A673 (cell line): ENCODE results near the gene PNPLA1. TPM values are rescaled to one million over a fixed set of nuclear protein-coding genes. Genes with fewer than 3 reads are reported as not detected.

Source experiments
- BruUV-seq: library from RNA; stranded (reverse); fragments of 400-500 nt; replicated peaks from 2 replicates; lab custom pipeline; 2021; lab: Mats Ljungman, UMichigan
- CTCF ChIA-PET: fragments of 300-600 bp; sonication (Branson Sonifier 250); formaldehyde crosslinking; loops from one replicate; lab custom pipeline; 2022; ENCODE audit warnings: antibody characterized with exemption; lab: Charles Lee
- POLR2A ChIA-PET: fragments of 300-600 bp; sonication (Branson Sonifier 250); formaldehyde crosslinking; loops from one replicate; lab custom pipeline; 2022; ENCODE audit warnings: antibody characterized with exemption; ENCODE audit not compliant: low non-redundant PET; lab: Charles Lee
- DNase-seq: peaks from one replicate; pipeline ENCODE4 v3.0.0-alpha.2; 2015; ENCODE audit warnings: low spot score
- H3K27ac ChIP-seq: fragments of 200-600 bp; sonication (generic); 2 replicates; pipeline ENCODE4 v1.5.1; 2016; ENCODE audit warnings: mixed run types, low read depth, mild to moderate bottlenecking, mixed read lengths, antibody characterized with exemption, low read length; ENCODE audit not compliant: poor library complexity, severe bottlenecking
- H3K27me3 ChIP-seq: fragments of 200-600 bp; sonication (generic); replicated peaks from 2 replicates; pipeline ENCODE4 v1.6.1; 2017; ENCODE audit warnings: mixed run types, low read depth, mild to moderate bottlenecking, mixed read lengths, antibody characterized with exemption, low read length; ENCODE audit not compliant: insufficient read depth, poor library complexity
- H3K36me3 ChIP-seq: fragments of 200-600 bp; sonication (generic); 2 replicates; pipeline ENCODE4 v1.6.1; 2016; ENCODE audit warnings: mixed run types, mild to moderate bottlenecking, mixed read lengths, antibody characterized with exemption, low read length; ENCODE audit not compliant: insufficient read depth, poor library complexity, severe bottlenecking
- H3K4me1 ChIP-seq: fragments of 200-600 bp; sonication (generic); 2 replicates; pipeline ENCODE4 v1.6.1; 2017; ENCODE audit warnings: mixed run types, mild to moderate bottlenecking, mixed read lengths, antibody characterized with exemption, low read length; ENCODE audit not compliant: insufficient read depth, poor library complexity, severe bottlenecking
- H3K4me3 ChIP-seq: fragments of 200-600 bp; sonication (generic); 2 replicates; pipeline ENCODE4 v1.5.1; 2016; ENCODE audit warnings: low read depth, mixed run types, mild to moderate bottlenecking, mixed read lengths, low read length; ENCODE audit not compliant: poor library complexity, severe bottlenecking
- H3K9me3 ChIP-seq: fragments of 200-600 bp; sonication (generic); 2 replicates; pipeline ENCODE4 v1.6.1; 2016; ENCODE audit warnings: mixed run types, low read depth, mild to moderate bottlenecking, mixed read lengths, antibody characterized with exemption, low read length; ENCODE audit not compliant: poor library complexity, severe bottlenecking
- EZH2 ChIP-seq: fragments of 200-600 bp; sonication (generic); IDR thresholded peaks from 2 replicates; pipeline ENCODE4 v1.6.1; 2017; ENCODE audit warnings: borderline replicate concordance, low read depth, mild to moderate bottlenecking, mixed read lengths, antibody characterized with exemption, low read length; ENCODE audit not compliant: poor library complexity, severe bottlenecking
- intact Hi-C: fragments of 100-400 bp; cut with micrococcal nuclease; formaldehyde crosslinking; loops from one replicate; pipeline ENCODE4 v1.10.0; 2022; ENCODE audit not compliant: unreplicated experiment
- total RNA-seq: library from RNA; stranded (reverse); gene quantifications from 2 replicates; pipeline ENCODE4 v1.2.3, GENCODE V29; 2021
- TF ChIP-seq, protein P1 (sequence below): fragments of 300-800, 200-600 bp; sonication (generic); conservative IDR thresholded peaks from 2 replicates; pipeline ENCODE4 v1.5.1; 2017; ENCODE audit warnings: low read depth, mild to moderate bottlenecking, antibody characterized with exemption, low read length, moderate library complexity, mixed read lengths

PNPLA1 gene
- total RNA-seq, 1 experiment from 2014 or later: 0.26 TPM

- Histone ChIP-seq H3K27ac (no peak overlapping the region), H3K4me3 (no peak overlapping the region), H3K4me1 (no peaks in the 10 kb centered on the region), H3K27me3 (no peaks in the 10 kb centered on the region), H3K36me3 (no peaks in the 10 kb centered on the region), H3K9me3 (no peaks in the 10 kb centered on the region)
- no peak for DNase-seq
- ChIA-PET POLR2A (no interaction called here), CTCF (no interaction called here)
- TF ChIP-seq, protein P1, sequence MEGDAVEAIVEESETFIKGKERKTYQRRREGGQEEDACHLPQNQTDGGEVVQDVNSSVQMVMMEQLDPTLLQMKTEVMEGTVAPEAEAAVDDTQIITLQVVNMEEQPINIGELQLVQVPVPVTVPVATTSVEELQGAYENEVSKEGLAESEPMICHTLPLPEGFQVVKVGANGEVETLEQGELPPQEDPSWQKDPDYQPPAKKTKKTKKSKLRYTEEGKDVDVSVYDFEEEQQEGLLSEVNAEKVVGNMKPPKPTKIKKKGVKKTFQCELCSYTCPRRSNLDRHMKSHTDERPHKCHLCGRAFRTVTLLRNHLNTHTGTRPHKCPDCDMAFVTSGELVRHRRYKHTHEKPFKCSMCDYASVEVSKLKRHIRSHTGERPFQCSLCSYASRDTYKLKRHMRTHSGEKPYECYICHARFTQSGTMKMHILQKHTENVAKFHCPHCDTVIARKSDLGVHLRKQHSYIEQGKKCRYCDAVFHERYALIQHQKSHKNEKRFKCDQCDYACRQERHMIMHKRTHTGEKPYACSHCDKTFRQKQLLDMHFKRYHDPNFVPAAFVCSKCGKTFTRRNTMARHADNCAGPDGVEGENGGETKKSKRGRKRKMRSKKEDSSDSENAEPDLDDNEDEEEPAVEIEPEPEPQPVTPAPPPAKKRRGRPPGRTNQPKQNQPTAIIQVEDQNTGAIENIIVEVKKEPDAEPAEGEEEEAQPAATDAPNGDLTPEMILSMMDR: no peak
- no peak for TF ChIP-seq EZH2
- intact Hi-C loops: no loop called here
- no TSS peak for BruUV-seq
Measured at GRCh38 chr6:36312854-36313648, 43.2 kb downstream of the PNPLA1 start.

GRCh38 chr6:36313649-36313936 is 43.7 kb downstream of the PNPLA1 start:
- Histone ChIP-seq H3K36me3 (no peaks in the 10 kb centered on the region), H3K4me1 (no peaks in the 10 kb centered on the region), H3K9me3 (no peaks in the 10 kb centered on the region), H3K27me3 (no peaks in the 10 kb centered on the region), H3K4me3 (no peak overlapping the region), H3K27ac (no peak overlapping the region)
- POLR2A ChIA-PET: no interaction called here
- intact Hi-C loops: no loop called here
- CTCF ChIA-PET: no interaction called here
- no peak for DNase-seq
- BruUV-seq: no TSS peak
- TF ChIP-seq, protein P1: no peak

GRCh38 chr6:36314221-36315014 is 44.6 kb downstream of the PNPLA1 start:
- Histone ChIP-seq H3K4me3 (no peak overlapping the region), H3K36me3 (no peaks in the 10 kb centered on the region), H3K4me1 (no peaks in the 10 kb centered on the region), H3K9me3 (no peaks in the 10 kb centered on the region), H3K27me3 (no peaks in the 10 kb centered on the region), H3K27ac (no peak overlapping the region)
- CTCF ChIA-PET: no interaction called here
- intact Hi-C loops: no loop called here
- POLR2A ChIA-PET: interaction anchor here (0.5 kb wide), 1 partner anchor 300 kb away, joined by 10 read pairs; no protein-coding TSS in a partner anchor
- TF ChIP-seq, protein P1: no peak
- no peak for TF ChIP-seq EZH2
- DNase-seq: no peak
- BruUV-seq: no TSS peak
